Large intestine (tissue), 3 donors: Measurements from ENCODE around the gene C1orf94. TPM values are rescaled to one million over a fixed set of nuclear protein-coding genes. Genes with fewer than 3 reads are reported as not detected.

Experiments
- DNase-seq, 2 donors: peaks; one replicate each; pipeline versions ENCODE4 v3.0.0 to v3.0.0-alpha.2; 2013
- H3K27ac ChIP-seq: one replicate; pipeline ENCODE4 v1.5.1; 2013; ENCODE audit warnings: low read length
- H3K27me3 ChIP-seq: 2 replicates; pipeline ENCODE4 v1.6.1; 2013; ENCODE audit warnings: low read length; ENCODE audit not compliant: control insufficient read depth, insufficient read depth
- H3K36me3 ChIP-seq: 2 replicates; pipeline ENCODE4 v1.6.1; 2013; ENCODE audit warnings: low read length; ENCODE audit not compliant: control insufficient read depth, insufficient read depth
- H3K4me1 ChIP-seq: one replicate; pipeline ENCODE4 v1.6.1; 2013; ENCODE audit warnings: low read length; ENCODE audit not compliant: control insufficient read depth, insufficient read depth
- H3K4me3 ChIP-seq: one replicate; pipeline ENCODE4 v1.5.1; 2013; ENCODE audit warnings: low read length
- H3K9me3 ChIP-seq: one replicate; pipeline ENCODE4 v1.6.1; 2013; ENCODE audit warnings: mild to moderate bottlenecking, low read depth, low read length, moderate library complexity; ENCODE audit not compliant: control insufficient read depth
- WGBS: methylation state at CpG from one replicate; pipeline ENCODE4 v1.1.5; 2013; ENCODE audit warnings: low lambda C conversion rate; ENCODE audit not compliant: insufficient coverage; 5-methylcytosine and 5-hydroxymethylcytosine counted together
- polyA plus RNA-seq: library from polyadenylated mRNA; unstranded; fragments of 120-200 nt; gene quantifications from one replicate; pipeline ENCODE4 v1.2.1, GENCODE V29; 2013

Gene C1orf94
- polyA plus RNA-seq, 1 donor: not detected

DNA sequence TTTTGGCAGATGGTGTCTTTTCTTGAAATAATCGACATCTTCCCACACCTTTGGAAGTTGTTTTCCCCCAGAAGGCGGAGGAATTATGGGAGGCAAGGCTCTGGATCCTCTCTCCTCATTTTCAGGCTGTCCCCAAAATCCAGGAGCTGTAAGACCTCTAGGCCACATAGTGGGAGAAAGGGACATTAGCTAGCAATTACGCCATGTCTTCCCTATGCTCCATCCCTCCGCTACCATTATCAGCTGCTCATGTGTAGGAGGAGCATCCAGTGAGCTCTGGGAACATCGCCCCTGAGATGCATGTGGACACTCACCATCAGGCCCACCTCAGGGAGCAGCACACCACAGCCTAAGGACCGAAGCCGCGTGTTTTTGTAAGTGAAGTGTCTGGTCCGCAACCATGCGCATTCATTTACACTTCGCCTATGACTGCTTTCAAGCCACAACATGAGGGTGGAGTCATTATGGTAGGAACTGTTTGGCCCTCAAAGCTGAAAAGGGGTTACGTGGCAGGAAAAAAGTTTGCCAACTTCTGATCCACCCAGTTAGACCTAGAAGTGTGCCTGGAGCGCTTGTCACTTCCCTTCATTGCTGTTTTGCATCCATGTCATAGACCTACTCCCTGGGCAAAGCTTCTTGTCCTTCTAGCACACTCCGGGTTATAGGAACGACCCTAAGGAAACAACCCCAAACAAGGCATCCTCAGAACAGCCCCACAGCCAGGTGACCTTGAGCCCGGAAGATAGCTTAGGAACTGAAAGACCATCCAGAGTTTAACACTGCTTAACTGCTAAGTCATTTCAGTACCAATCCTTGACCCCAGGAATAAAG is 85.5 kb downstream of the C1orf94 start:
- Histone ChIP-seq H3K9me3 (no peaks in the 10 kb centered on the region), H3K36me3 (no peaks in the 10 kb centered on the region), H3K4me1 (no peaks in the 10 kb centered on the region), H3K27ac (no peak overlapping the region), H3K27me3 (peaks cover 11% of the 10 kb centered on the region), H3K4me3 (no peak overlapping the region)
- no peak for DNase-seq
- WGBS: 100% methylated on average over 1 of the region's 16 CpGs

DNA sequence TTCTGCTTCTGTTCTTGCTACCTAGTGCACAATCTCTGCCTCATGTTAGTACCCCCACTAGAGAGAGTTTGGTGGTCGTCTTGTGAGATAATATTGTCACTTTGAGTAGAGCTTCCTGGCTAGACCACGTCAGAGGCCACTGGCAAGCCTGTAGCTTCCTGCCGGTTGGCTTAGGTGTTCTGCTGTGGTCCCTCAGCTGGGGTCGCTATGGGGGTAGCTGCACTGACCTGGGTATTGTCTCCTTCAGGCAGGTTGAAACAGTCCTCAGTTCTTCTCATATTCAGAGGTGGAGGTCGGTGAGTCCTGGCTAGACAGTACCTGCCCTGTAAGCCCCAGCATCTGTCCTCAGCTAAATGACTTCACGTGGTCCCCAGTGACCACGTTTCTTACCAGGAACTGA is 86.2 kb downstream of the C1orf94 start:
- Histone ChIP-seq H3K9me3 (no peaks in the 10 kb centered on the region), H3K36me3 (no peaks in the 10 kb centered on the region), H3K4me3 (no peak overlapping the region), H3K4me1 (no peaks in the 10 kb centered on the region), H3K27me3 (peaks cover 11% of the 10 kb centered on the region), H3K27ac (no peak overlapping the region)
- no peak for DNase-seq
- WGBS: no CpG with 5 or more reads among the region's 7 CpGs

DNA sequence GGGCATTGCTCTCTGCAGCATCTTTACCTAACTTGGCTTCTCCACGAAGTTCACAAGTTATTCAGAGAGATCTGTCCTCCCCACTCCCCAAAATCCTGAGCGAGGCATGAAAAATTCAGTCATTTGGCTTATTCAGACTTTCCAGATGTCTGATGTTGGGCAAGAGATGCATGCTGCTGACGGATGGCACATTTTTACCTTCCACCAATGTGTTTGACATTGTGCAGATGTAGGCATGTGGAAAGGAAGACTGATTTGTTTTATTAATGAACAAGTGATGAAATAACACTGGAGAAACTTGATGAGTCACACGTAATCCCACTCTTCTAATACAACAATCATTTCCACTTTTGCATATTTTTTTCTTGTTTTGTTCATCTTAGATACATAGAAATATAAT is 86.7 kb downstream of the C1orf94 start:
- no peaks in the 10 kb centered on the region for H3K4me1 ChIP-seq
- no peak overlapping the region for H3K27ac ChIP-seq
- no peak for DNase-seq
- H3K4me3 ChIP-seq: no peak overlapping the region
- peaks cover 11% of the 10 kb centered on the region for H3K27me3 ChIP-seq
- no peaks in the 10 kb centered on the region for H3K9me3 ChIP-seq
- no peaks in the 10 kb centered on the region for H3K36me3 ChIP-seq
- 83% methylated on average over 1 of the region's 4 CpGs for WGBS

DNA sequence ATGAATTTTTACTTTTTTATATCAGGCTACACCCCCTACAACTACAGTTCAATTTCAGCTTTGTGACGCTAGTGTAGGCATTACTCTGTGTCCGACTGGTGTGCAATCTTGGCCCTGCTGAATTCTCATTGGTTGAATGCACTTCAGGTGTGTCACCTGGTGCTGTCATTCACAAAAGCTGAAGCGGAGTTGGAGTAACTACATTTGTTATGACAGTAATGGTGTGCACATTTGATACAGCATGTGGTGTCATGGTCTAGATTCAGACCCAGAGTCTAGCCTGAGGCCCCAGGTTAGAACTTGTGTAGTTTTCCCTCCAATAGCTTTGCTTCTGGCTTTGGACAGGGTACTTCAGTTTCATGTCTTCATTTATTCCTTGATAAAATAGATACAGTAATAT is 88.7 kb downstream of the C1orf94 start:
- H3K9me3 ChIP-seq: no peaks in the 10 kb centered on the region
- no peaks in the 10 kb centered on the region for H3K36me3 ChIP-seq
- WGBS: no CpG with 5 or more reads among the region's 3 CpGs
- H3K4me3 ChIP-seq: no peak overlapping the region
- no peaks in the 10 kb centered on the region for H3K4me1 ChIP-seq
- peaks cover 11% of the 10 kb centered on the region for H3K27me3 ChIP-seq
- no peak overlapping the region for H3K27ac ChIP-seq
- DNase-seq: no peak

DNA sequence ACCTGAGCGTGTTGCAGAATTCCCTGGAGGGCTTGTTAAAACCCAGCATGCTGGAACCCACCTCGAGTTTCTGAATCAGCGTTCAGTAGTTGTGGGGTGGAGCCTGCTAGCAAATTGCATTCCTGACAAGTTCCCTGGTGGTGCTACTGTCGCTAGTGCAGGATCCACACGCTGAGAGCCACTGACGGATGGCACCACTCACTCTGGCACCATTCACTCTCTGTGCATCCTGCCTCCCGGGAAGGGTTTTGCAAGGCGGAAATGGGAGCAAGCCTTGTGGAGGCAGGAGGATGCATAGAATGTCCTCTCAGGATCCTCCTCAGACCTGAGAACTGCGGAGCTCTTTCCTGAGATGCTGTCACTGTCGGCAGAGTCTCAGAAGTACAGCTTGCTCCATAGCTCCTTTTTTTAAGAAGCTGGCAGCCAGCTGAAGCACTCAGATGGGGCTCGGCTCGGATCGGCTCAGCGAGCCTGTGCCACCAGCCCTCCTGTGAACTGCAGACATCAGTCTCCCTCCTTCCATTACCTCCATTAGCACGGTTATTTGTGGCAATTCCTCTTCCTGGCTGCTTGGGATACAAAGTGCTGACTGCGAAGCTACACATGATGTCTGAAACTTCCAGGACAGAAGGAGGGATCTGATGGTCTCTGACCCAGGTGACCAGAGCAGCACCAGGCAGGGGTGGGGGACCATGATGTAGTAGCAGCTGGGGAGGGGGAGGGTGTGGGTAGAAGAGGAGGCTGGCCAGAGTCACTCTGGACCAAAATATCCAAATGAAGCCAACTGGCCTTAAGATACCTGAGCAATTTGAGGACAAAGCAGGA is 89.6 kb downstream of the C1orf94 start:
- Histone ChIP-seq H3K9me3 (no peaks in the 10 kb centered on the region), H3K36me3 (no peaks in the 10 kb centered on the region), H3K4me1 (no peaks in the 10 kb centered on the region), H3K27ac (no peak overlapping the region), H3K27me3 (peaks cover 11% of the 10 kb centered on the region), H3K4me3 (no peak overlapping the region)
- WGBS: no CpG with 5 or more reads among the region's 16 CpGs
- no peak for DNase-seq

DNA sequence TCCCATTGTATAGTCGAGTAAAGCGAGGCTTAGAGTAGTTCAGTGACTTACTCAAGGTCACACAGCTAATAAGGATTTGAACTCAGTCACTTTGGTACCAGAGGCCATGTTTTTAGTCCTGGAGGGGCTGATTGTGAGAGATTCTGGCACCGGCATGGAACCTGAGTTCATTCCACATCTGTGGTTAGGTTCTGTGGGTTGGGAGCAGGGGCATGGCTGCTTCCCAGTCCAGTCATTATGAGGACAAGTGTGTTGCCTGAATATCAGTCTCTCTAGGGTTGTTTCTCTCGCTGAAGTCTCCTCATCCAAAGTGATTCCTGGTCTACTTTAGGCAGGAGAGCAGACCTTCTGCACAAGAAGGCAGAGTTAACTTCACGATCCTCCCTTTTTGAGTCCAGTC is 90.6 kb downstream of the C1orf94 start:
- Histone ChIP-seq H3K27me3 (peaks cover 11% of the 10 kb centered on the region), H3K4me3 (no peak overlapping the region), H3K27ac (no peak overlapping the region), H3K36me3 (no peaks in the 10 kb centered on the region), H3K9me3 (no peaks in the 10 kb centered on the region), H3K4me1 (no peaks in the 10 kb centered on the region)
- no CpG with 5 or more reads among the region's 5 CpGs for WGBS
- DNase-seq: no peak

DNA sequence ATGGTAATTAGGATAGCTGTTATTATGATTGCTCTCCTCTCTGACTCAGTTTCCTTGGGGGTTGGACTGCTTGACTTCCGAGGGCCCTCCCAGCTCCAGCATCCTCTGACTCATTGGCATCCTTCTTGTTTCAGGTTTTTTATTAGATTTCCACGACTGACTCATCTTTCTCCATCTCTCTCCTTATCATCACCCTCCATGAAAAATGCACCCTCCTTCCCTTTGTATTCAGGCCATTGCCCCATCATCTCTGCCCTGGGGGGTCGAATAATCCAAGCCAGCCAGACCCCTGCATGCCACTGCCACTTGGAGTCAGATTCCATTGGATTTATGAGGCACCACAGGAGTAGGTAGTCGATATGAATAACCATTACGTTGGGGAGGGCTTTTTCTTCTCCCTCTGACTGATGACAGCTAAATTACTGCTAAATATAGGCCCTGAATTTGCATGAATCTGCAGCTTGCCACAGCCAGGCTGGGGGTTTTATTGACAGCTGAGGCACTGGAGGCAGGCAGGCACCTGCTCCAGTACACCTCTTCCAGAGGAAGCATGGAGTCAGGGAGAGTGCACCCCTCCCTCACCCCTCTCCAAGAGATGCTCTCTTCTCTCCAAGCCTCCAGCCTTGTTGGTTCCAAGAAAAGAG is 91.7 kb downstream of the C1orf94 start:
- Histone ChIP-seq H3K4me1 (no peaks in the 10 kb centered on the region), H3K27me3 (peaks cover 11% of the 10 kb centered on the region), H3K27ac (no peak overlapping the region), H3K4me3 (no peak overlapping the region), H3K9me3 (no peaks in the 10 kb centered on the region), H3K36me3 (no peaks in the 10 kb centered on the region)
- WGBS: 83% methylated on average over 1 of the region's 5 CpGs
- DNase-seq: no peak

Other genes starting within 250 kb of the C1orf94 start
- 0.36 TPM for gene CSMD2, start 11.7 kb upstream of the C1orf94 start, polyA plus RNA-seq